Suppressor macrophage (primary cell): ENCODE measurements around the gene ZNF579.

Experiments used
- DNase-seq, 4 experiments: peaks; one replicate each; pipeline ENCODE4 v3.0.0-alpha.2; 2020 to 2022
- total RNA-seq, 17 experiments: gene quantifications; one replicate each; lab custom pipeline; 2026; ENCODE audit warnings: mixed read lengths in 6 of 17, inconsistent platforms in 3 of 17; lab: John Stamatoyannopoulos, UW

The ZNF579 gene
- total RNA-seq: 0.60 to 10.6 (median 4.5) reads per million in 17 experiments

GRCh38 chr19:55580628-55581144 lies at the start of gene ZNF579:
ZNF579 (minus strand) TSS chr19:55580848; CDS start chr19:55579639, 1,209 bp downstream.
- peak; percentile 88 to 94 (median 90) for DNase-seq

DNA sequence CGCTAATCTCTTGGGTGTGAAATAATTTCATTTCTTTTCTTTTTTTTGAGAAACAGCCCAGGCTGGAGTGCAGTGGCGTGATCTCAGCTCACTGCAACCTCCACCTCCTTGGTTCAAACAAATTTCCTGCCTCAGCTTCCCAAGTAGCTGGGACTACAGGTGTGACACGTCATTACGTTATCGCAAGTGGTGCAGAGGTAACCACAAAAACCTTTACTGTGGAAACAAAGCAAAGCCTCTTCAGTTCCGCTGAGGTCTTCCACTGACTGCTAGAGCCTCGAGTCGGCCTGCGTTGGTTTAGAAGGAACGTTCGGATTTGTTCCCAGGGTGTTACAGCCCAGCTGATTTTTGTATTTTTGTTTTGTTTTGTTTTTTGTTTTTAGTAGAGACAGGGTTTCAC lies 45.7 kb upstream of the ZNF579 start:
- no peak for DNase-seq

DNA sequence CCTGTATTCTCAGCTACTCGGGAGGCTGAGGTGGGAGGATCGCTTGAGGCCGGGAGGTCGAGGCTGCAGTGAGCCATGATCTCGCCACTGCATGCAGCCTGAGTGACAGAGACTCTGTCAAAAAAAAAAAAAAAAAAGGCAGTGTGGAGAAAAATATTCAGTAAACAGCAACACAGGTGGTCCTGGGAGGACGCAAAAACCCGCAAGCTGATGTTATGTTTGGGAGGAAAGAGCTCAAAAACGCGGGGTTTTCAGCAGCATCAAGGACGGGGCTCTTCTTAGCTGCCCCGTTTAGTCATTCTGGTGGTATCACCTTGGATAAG lies 44.3 kb upstream of the ZNF579 start:
- no peak for DNase-seq

- DNase-seq: peak; percentile 96 to 99 (median 98)
Measured at GRCh38 chr19:55624109-55625003, 43.7 kb upstream of the ZNF579 start, which contains the start of gene ZNF784. ZNF784 (minus strand) TSS chr19:55624566; CDS start chr19:55624561, 5 bp downstream.

DNA sequence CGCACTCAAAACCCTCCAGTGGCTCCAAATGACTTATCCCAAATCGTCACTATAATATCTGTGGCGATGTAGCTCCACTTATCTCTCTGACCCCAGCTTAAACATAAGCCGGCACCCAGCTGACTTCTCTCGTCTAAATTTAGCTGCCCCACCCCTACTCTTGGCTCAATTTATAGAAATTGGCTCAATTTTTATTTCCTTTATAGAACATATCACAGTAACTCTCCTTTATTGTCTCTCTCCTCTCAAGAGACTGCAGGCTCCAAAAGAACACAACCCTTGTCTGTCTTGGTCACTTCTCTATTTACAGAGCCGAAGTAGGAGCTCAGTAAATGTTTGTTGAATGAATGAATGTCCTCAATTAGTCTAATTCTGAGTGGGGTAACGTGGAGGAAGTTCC lies 42.9 kb upstream of the ZNF579 start:
- no peak for DNase-seq

- DNase-seq: no peak
Measured at GRCh38 chr19:55623130-55623529, 42.5 kb upstream of the ZNF579 start.

DNA sequence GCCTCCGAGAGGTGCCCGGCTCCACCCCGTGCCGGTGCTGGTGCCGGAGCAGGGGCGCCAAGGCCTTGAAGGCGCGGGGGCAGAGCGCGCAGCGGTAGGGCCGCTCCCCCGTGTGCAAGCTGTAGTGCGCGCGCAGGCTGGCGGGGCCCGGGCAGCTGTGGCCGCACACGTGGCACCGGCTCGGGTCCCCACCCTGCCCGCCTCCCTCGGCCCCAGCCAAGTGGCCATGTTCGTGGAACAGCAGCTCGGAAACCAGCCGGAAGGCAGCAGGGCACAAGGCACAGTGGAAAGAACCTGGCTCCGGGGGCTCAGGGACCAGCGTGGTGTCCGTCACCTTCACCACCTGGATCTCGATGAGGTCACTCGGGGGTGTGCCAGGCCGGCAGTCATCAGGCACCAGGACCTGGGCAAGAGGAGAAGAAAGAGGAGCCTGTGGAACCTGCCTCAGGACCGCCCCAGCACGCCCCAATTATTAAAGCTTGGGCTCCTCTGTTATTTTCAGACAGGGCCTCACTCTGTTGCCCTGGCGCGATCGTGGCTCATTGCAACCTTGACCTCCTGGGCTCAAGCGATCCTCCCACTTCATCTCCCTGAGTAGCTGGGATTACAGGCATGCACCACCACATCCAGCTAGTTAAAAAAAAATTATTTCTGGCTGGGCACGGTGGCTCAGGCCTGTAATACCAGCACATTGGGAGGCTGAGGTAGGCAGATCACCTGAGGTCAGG lies 41.8 kb upstream of the ZNF579 start:
- no peak for DNase-seq

- no peak for DNase-seq
Measured at GRCh38 chr19:55621673-55622231, 41.1 kb upstream of the ZNF579 start.

- no peak for DNase-seq
Measured at GRCh38 chr19:55621205-55621672, 40.6 kb upstream of the ZNF579 start.

DNA sequence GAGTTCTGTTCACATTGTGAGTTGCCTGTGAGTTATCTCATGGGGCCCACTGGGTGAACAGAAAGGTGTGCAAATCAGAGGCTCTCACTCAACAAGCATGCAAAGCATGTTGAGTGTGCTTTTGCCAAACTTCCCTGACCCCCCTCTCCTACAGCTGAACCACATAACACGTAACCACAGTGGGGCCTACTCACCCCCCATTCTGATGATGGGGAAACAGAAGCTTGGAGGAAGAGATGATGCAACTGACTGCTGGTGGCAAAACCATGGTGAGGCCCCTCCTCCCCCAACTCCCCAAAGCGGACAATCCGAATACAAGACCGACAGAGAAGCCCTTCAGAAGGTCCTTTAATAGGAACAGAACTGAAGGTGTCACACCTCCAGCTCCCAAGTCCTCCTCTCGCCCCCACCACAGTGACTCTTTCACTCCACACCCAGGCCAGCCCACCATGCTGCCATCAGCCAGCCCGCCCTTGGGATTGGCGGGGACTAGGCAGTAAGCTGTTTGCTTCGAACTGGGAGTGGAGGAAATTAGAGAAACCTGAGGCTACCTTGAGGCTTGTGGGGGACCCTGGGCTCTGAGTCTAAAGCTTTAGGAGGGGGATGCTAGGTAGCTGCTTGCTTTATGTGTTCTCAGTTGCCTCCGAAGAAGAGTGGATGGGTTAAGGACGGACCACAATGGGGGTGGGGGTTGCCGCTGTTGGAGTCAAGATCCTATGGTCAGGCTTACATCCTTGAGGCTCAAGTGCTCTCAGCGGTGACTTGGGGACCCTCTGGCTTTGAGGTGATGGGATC lies 40.0 kb upstream of the ZNF579 start:
- DNase-seq: peak; percentile 38 to 66 (median 62)

GRCh38 chr19:55619286-55619685 lies 38.6 kb upstream of the ZNF579 start:
- DNase-seq: peak in 2 of 4 experiments; percentile 45 to 47

DNA sequence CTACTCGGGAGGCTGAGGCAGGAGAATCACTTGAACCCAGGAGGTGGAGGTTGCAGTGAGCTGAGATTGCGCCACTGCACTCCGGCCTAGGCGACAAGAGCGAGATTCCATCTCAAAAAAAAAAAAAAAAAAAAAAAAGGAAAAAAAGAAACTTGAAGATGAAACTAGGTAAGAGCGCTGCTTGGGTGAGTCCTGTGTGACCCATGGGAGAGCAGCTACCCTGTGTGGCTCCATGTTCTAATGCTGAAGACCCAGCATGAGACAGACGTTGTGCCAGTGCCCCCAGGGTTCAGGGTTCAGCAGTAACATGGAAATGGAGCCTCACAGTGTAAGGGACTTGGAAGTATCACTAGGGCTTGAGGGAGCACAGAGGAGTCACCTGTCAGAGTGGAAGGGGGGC lies 37.8 kb upstream of the ZNF579 start:
- no peak for DNase-seq

GRCh38 chr19:55617426-55617825 lies 36.8 kb upstream of the ZNF579 start:
- no peak for DNase-seq

DNA sequence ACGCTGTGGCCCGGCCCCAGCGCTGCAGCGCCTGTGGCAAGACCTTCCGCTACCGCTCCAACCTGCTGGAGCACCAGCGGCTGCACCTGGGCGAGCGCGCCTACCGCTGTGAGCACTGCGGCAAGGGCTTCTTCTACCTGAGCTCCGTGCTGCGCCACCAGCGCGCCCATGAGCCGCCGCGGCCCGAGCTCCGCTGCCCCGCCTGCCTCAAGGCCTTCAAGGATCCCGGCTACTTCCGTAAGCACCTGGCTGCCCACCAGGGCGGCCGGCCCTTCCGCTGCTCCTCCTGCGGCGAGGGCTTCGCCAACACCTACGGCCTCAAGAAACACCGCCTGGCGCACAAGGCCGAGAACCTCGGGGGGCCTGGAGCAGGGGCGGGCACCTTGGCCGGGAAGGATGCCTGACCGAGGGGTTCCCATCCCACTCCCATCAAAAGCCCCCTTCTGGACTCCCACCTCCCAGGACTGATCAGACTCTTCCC lies 35.8 kb upstream of the ZNF579 start:
- no peak for DNase-seq

DNA sequence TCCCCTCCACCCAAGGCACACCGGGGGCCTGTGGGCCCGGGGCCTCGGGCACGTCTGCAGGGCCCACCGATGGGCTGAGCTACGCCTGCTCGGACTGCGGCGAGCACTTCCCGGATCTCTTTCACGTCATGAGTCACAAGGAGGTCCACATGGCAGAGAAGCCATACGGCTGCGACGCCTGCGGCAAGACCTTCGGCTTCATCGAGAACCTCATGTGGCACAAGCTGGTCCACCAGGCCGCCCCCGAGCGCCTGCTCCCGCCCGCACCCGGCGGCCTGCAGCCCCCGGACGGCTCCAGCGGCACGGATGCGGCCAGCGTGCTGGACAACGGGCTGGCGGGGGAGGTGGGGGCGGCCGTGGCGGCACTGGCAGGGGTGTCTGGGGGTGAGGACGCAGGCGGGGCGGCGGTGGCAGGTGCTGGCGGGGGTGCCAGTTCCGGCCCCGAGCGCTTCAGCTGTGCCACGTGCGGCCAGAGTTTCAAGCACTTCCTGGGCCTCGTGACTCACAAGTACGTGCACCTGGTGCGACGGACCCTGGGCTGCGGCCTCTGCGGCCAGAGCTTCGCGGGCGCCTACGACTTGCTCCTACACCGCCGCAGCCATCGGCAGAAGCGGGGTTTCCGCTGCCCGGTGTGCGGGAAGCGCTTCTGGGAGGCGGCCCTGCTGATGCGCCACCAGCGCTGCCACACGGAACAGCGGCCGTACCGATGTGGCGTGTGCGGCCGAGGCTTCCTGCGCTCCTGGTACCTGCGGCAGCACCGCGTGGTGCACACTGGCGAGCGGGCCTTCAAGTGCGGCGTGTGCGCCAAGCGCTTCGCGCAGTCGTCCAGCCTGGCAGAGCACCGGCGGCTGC lies 35.1 kb upstream of the ZNF579 start:
- no peak for DNase-seq

DNA sequence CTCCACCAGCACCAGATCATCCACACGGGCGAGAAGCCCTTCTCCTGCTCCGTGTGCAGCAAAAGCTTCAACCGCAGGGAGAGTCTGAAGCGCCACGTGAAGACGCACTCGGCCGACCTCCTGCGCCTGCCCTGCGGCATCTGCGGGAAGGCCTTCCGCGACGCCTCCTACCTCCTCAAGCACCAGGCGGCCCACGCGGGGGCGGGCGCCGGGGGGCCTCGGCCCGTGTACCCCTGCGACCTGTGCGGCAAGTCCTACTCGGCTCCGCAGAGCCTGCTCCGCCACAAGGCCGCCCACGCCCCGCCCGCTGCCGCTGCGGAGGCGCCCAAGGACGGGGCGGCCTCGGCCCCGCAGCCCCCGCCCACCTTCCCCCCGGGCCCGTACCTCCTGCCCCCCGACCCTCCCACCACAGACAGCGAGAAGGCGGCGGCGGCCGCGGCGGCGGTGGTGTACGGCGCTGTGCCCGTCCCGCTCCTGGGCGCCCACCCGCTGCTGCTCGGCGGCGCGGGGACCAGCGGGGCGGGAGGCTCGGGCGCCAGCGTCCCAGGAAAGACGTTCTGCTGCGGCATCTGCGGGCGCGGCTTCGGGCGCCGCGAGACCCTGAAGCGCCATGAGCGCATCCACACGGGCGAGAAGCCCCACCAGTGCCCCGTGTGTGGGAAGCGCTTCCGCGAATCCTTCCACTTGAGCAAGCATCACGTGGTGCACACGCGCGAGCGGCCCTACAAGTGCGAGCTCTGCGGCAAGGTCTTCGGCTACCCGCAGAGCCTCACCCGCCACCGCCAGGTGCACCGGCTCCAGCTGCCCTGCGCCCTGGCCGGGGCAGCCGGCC lies 34.3 kb upstream of the ZNF579 start:
- no peak for DNase-seq

- DNase-seq: no peak
Measured at GRCh38 chr19:55613930-55614710, 33.5 kb upstream of the ZNF579 start.

- DNase-seq: no peak
Measured at GRCh38 chr19:55613396-55613795, 32.7 kb upstream of the ZNF579 start.

GRCh38 chr19:55611983-55612645 lies 31.5 kb upstream of the ZNF579 start:
- DNase-seq: peak in 1 of 4 experiments; percentile 39
